Measurements from ENCODE around the gene ARHGEF10L. TPM values are rescaled to one million over a fixed set of nuclear protein-coding genes. Genes with fewer than 3 reads are reported as not detected.

ARHGEF10L gene
- total RNA-seq, 2 donors from 2014 or later, result 226 to 301 TPM

- H3K9me3 ChIP-seq, result peaks cover 3% of the 10 kb centered on the region
- no peak for ATAC-seq (ENCODE audit: insufficient number of reproducible peaks, low FRiP score, low read depth)
- no peak for DNase-seq (ENCODE audit: low spot score)
- TF ChIP-seq CTCF (IDR thresholded peaks at IDR 0.05), result no peak
- H3K4me1 ChIP-seq (ENCODE audit: control insufficient read depth in 1 of 2, low read depth in 2 of 2), result no peaks in the 10 kb centered on the region
- no peak overlapping the region for H3K27ac ChIP-seq
- H3K27me3 ChIP-seq (replicated peaks; ENCODE audit: insufficient read depth), result no peaks in the 10 kb centered on the region
- H3K4me3 ChIP-seq, result no peak overlapping the region
- H3K36me3 ChIP-seq, result no peaks in the 10 kb centered on the region
Observed at GRCh38 chr1:17706445-17706844, 166.9 kb downstream of the ARHGEF10L start.

GRCh38 chr1:17709981-17710380 is 170.5 kb downstream of the ARHGEF10L start:
- Histone ChIP-seq H3K27me3 (replicated peaks; ENCODE audit: insufficient read depth) (no peaks in the 10 kb centered on the region), H3K4me3 (no peak overlapping the region), H3K9me3 (peaks cover 3% of the 10 kb centered on the region), H3K36me3 (no peaks in the 10 kb centered on the region), H3K27ac (no peak overlapping the region), H3K4me1 (ENCODE audit: control insufficient read depth in 1 of 2, low read depth in 2 of 2) (no peaks in the 10 kb centered on the region)
- ATAC-seq (ENCODE audit: insufficient number of reproducible peaks, low FRiP score, low read depth), result no peak
- DNase-seq (ENCODE audit: low spot score), result no peak
- no peak for TF ChIP-seq CTCF (IDR thresholded peaks at IDR 0.05)

- ATAC-seq (ENCODE audit: insufficient number of reproducible peaks, low FRiP score, low read depth), result no peak
- H3K27ac ChIP-seq, result no peak overlapping the region
- no peaks in the 10 kb centered on the region for H3K4me1 ChIP-seq (ENCODE audit: control insufficient read depth in 1 of 2, low read depth in 2 of 2)
- H3K9me3 ChIP-seq, result peaks cover 3% of the 10 kb centered on the region
- no peak overlapping the region for H3K4me3 ChIP-seq
- no peaks in the 10 kb centered on the region for H3K27me3 ChIP-seq (replicated peaks; ENCODE audit: insufficient read depth)
- no peak for DNase-seq (ENCODE audit: low spot score)
- TF ChIP-seq CTCF (IDR thresholded peaks at IDR 0.05), result no peak
- H3K36me3 ChIP-seq, result no peaks in the 10 kb centered on the region
Observed at GRCh38 chr1:17710889-17711576, 171.5 kb downstream of the ARHGEF10L start.

- DNase-seq (ENCODE audit: low spot score) (no peak), ATAC-seq (ENCODE audit: insufficient number of reproducible peaks, low FRiP score, low read depth) (no peak)
- TF ChIP-seq CTCF (IDR thresholded peaks at IDR 0.05), result no peak
- no peaks in the 10 kb centered on the region for H3K27me3 ChIP-seq (replicated peaks; ENCODE audit: insufficient read depth)
- H3K27ac ChIP-seq, result no peak overlapping the region
- no peaks in the 10 kb centered on the region for H3K36me3 ChIP-seq
- no peak overlapping the region for H3K4me3 ChIP-seq
- H3K9me3 ChIP-seq, result peaks cover 3% of the 10 kb centered on the region
- H3K4me1 ChIP-seq (ENCODE audit: control insufficient read depth in 1 of 2, low read depth in 2 of 2), result no peaks in the 10 kb centered on the region
Observed at GRCh38 chr1:17711577-17711910, 172.0 kb downstream of the ARHGEF10L start.

GRCh38 chr1:17711941-17712340 is 172.4 kb downstream of the ARHGEF10L start:
- Histone ChIP-seq H3K4me3 (no peak overlapping the region), H3K9me3 (peaks cover 3% of the 10 kb centered on the region), H3K4me1 (ENCODE audit: control insufficient read depth in 1 of 2, low read depth in 2 of 2) (no peaks in the 10 kb centered on the region), H3K36me3 (no peaks in the 10 kb centered on the region), H3K27me3 (replicated peaks; ENCODE audit: insufficient read depth) (no peaks in the 10 kb centered on the region), H3K27ac (no peak overlapping the region)
- no peak for DNase-seq (ENCODE audit: low spot score)
- TF ChIP-seq CTCF (IDR thresholded peaks at IDR 0.05), result no peak
- no peak for ATAC-seq (ENCODE audit: insufficient number of reproducible peaks, low FRiP score, low read depth)

All from thoracic aorta (tissue), 2 donors.